Measurements from ENCODE around the gene BAHD1. TPM values are rescaled to one million over a fixed set of nuclear protein-coding genes. Genes with fewer than 3 reads are reported as not detected.

Gene BAHD1
- total RNA-seq, 1 experiment from 2014 or later: 40.6 TPM

- Histone ChIP-seq H3K27ac (ENCODE audit: low read length) (no peak overlapping the region), H3K27me3 (ENCODE audit: control insufficient read depth, insufficient read depth, low read length) (no peaks in the 10 kb centered on the region), H3K4me1 (ENCODE audit: control insufficient read depth, insufficient read depth, low read length) (peaks cover 19% of the 10 kb centered on the region), H3K9me3 (ENCODE audit: control insufficient read depth, insufficient read depth, low read depth, low read length) (no peaks in the 10 kb centered on the region), H3K4me3 (ENCODE audit: low read depth in 2 of 2, low read length in 2 of 2) (no peak overlapping the region), H3K36me3 (ENCODE audit: control insufficient read depth, insufficient read depth, low read length) (no peaks in the 10 kb centered on the region)
- in situ Hi-C loops (cut with HindIII; ENCODE audit: low pct_unique_long_range_greater_than_20kb, low sequenced_read_pairs): no loop called here
- intact Hi-C loops (cut with micrococcal nuclease; ENCODE audit: unreplicated experiment): no loop called here
- DNase-seq (ENCODE audit: low read depth, low spot score) (no peak), ATAC-seq (no peak)
- TF ChIP-seq SIN3A (IDR thresholded peaks at IDR 0.05; ENCODE audit: borderline replicate concordance, insufficient read depth, low read depth, low read length): no peak
- TF ChIP-seq CTCF (IDR thresholded peaks at IDR 0.05): no peak
- no peak for TF ChIP-seq TCF7L2 (IDR thresholded peaks at IDR 0.05; ENCODE audit: low read depth, low read length)
- TF ChIP-seq REST (IDR thresholded peaks at IDR 0.05; ENCODE audit: insufficient read depth in 1 of 2, low read depth in 2 of 2, low read length in 1 of 2): no peak
- TF ChIP-seq POLR2AphosphoS5 (IDR thresholded peaks at IDR 0.05; ENCODE audit: low read depth, low read length): no peak
- ChIA-PET POLR2A (no interaction called here), CTCF (interaction anchor here (0.5 kb wide), 1 partner anchor 234 kb away, joined by 5 read pairs; no protein-coding TSS in a partner anchor)
- no TSS peak for BruUV-seq (replicated peaks)
Observed at GRCh38 chr15:40510201-40510600, 69.4 kb downstream of the BAHD1 start.

GRCh38 chr15:40511093-40511471, 70.3 kb downstream of the BAHD1 start:
- TF ChIP-seq TCF7L2 (IDR thresholded peaks at IDR 0.05; ENCODE audit: low read depth, low read length) (no peak), CTCF (IDR thresholded peaks at IDR 0.05) (no peak), SIN3A (IDR thresholded peaks at IDR 0.05; ENCODE audit: borderline replicate concordance, insufficient read depth, low read depth, low read length) (no peak), REST (IDR thresholded peaks at IDR 0.05; ENCODE audit: insufficient read depth in 1 of 2, low read depth in 2 of 2, low read length in 1 of 2) (no peak), POLR2AphosphoS5 (IDR thresholded peaks at IDR 0.05; ENCODE audit: low read depth, low read length) (no peak)
- BruUV-seq (replicated peaks): no TSS peak
- DNase-seq (ENCODE audit: low read depth, low spot score): no peak
- in situ Hi-C loops (cut with HindIII; ENCODE audit: low pct_unique_long_range_greater_than_20kb, low sequenced_read_pairs): no loop called here
- H3K4me1 ChIP-seq (ENCODE audit: control insufficient read depth, insufficient read depth, low read length): peaks cover 19% of the 10 kb centered on the region
- intact Hi-C loops (cut with micrococcal nuclease; ENCODE audit: unreplicated experiment): no loop called here
- H3K36me3 ChIP-seq (ENCODE audit: control insufficient read depth, insufficient read depth, low read length): no peaks in the 10 kb centered on the region
- ChIA-PET CTCF (no interaction called here), POLR2A (no interaction called here)
- no peaks in the 10 kb centered on the region for H3K27me3 ChIP-seq (ENCODE audit: control insufficient read depth, insufficient read depth, low read length)
- ATAC-seq: no peak
- no peaks in the 10 kb centered on the region for H3K9me3 ChIP-seq (ENCODE audit: control insufficient read depth, insufficient read depth, low read depth, low read length)
- H3K4me3 ChIP-seq (ENCODE audit: low read depth in 2 of 2, low read length in 2 of 2): peak overlapping the region; percentile 51 to 61
- peak overlapping the region; percentile 71 for H3K27ac ChIP-seq (ENCODE audit: low read length)

Measured in Panc1 (cell line).